Measurements from ENCODE around the gene CUZD1.
"Not testable (repeated sequence)": the region's sequence is repeated elsewhere in the genome, so short reads cannot be mapped to it uniquely, and the experiment has no call there.

CUZD1 gene

GRCh38 chr10:122877264-122877663, 31.6 kb upstream of the CUZD1 start:
- no peaks in the 10 kb centered on the region for H4K20me1 ChIP-seq (ENCODE audit: insufficient read depth, low read length)
- H3F3A ChIP-seq (ENCODE audit: insufficient read depth, low read length): no peaks in the 10 kb centered on the region
- H3K9me3 ChIP-seq (ENCODE audit: low read length): no peaks in the 10 kb centered on the region
- H3K36me3 ChIP-seq (ENCODE audit: insufficient read depth, low read length): peaks cover 26% of the 10 kb centered on the region
- TF ChIP-seq, protein P1, sequence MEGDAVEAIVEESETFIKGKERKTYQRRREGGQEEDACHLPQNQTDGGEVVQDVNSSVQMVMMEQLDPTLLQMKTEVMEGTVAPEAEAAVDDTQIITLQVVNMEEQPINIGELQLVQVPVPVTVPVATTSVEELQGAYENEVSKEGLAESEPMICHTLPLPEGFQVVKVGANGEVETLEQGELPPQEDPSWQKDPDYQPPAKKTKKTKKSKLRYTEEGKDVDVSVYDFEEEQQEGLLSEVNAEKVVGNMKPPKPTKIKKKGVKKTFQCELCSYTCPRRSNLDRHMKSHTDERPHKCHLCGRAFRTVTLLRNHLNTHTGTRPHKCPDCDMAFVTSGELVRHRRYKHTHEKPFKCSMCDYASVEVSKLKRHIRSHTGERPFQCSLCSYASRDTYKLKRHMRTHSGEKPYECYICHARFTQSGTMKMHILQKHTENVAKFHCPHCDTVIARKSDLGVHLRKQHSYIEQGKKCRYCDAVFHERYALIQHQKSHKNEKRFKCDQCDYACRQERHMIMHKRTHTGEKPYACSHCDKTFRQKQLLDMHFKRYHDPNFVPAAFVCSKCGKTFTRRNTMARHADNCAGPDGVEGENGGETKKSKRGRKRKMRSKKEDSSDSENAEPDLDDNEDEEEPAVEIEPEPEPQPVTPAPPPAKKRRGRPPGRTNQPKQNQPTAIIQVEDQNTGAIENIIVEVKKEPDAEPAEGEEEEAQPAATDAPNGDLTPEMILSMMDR (IDR thresholded peaks at IDR 0.05; ENCODE audit: low read length): no peak
- TF ChIP-seq EZH2 (IDR thresholded peaks at IDR 0.05; ENCODE audit: borderline replicate concordance, low read length): no peak
- no peak overlapping the region for H3K27ac ChIP-seq (ENCODE audit: low read depth, low read length, poor library complexity, severe bottlenecking)
- H3K9ac ChIP-seq (ENCODE audit: low read length): no peak overlapping the region
- no peak overlapping the region for H2AFZ ChIP-seq (ENCODE audit: low read length)
- 0 out of 2 replicates have a peak overlapping the region, but pooled peaks have one; percentile 77 for H3K4me2 ChIP-seq (ENCODE audit: low read length)
- H3K79me2 ChIP-seq (ENCODE audit: insufficient read depth, low read length): peaks cover 39% of the 10 kb centered on the region
- H3K4me1 ChIP-seq (ENCODE audit: insufficient read depth, low read length, severe bottlenecking): peaks cover 19% of the 10 kb centered on the region
- no peaks in the 10 kb centered on the region for H3K27me3 ChIP-seq (ENCODE audit: insufficient read depth, low read length)
- H3K9me2 ChIP-seq (ENCODE audit: low read depth, low read length): no peaks in the 10 kb centered on the region
- peak overlapping the region; percentile 83 for H3K4me3 ChIP-seq (ENCODE audit: low read depth, low read length, poor library complexity, severe bottlenecking)

DNA sequence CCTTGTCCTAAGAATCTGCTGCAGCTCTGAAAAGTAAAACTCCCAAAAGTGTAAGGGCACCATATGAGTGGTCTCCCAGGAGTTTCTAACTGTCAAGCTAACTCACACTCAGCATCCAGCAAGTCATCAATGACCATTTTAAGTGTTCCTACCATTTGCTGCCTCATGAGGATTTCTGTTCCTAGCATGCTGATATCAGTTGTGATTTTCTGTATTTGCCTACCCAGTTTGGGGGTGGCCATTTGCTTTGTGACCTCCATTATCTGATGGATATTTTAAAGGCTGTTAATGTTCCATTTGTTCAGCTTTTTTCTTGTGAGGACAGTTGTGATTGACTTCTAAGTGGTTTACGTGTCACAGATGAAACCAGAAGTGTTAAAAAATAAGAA, 30.8 kb upstream of the CUZD1 start:
- Histone ChIP-seq H3K27ac (ENCODE audit: low read depth, low read length, poor library complexity, severe bottlenecking) (no peak overlapping the region), H2AFZ (ENCODE audit: low read length) (no peak overlapping the region), H3K4me1 (ENCODE audit: insufficient read depth, low read length, severe bottlenecking) (peaks cover 19% of the 10 kb centered on the region), H3F3A (ENCODE audit: insufficient read depth, low read length) (no peaks in the 10 kb centered on the region), H4K20me1 (ENCODE audit: insufficient read depth, low read length) (no peaks in the 10 kb centered on the region), H3K27me3 (ENCODE audit: insufficient read depth, low read length) (no peaks in the 10 kb centered on the region), H3K4me3 (ENCODE audit: low read depth, low read length, poor library complexity, severe bottlenecking) (no peak overlapping the region), H3K9me3 (ENCODE audit: low read length) (no peaks in the 10 kb centered on the region), H3K36me3 (ENCODE audit: insufficient read depth, low read length) (peaks cover 26% of the 10 kb centered on the region), H3K79me2 (ENCODE audit: insufficient read depth, low read length) (peaks cover 39% of the 10 kb centered on the region), H3K9ac (ENCODE audit: low read length) (no peak overlapping the region), H3K4me2 (ENCODE audit: low read length) (no peak overlapping the region), H3K9me2 (ENCODE audit: low read depth, low read length) (no peaks in the 10 kb centered on the region)
- TF ChIP-seq, protein P1 (IDR thresholded peaks at IDR 0.05; ENCODE audit: low read length): no peak
- no peak for TF ChIP-seq EZH2 (IDR thresholded peaks at IDR 0.05; ENCODE audit: borderline replicate concordance, low read length)

DNA sequence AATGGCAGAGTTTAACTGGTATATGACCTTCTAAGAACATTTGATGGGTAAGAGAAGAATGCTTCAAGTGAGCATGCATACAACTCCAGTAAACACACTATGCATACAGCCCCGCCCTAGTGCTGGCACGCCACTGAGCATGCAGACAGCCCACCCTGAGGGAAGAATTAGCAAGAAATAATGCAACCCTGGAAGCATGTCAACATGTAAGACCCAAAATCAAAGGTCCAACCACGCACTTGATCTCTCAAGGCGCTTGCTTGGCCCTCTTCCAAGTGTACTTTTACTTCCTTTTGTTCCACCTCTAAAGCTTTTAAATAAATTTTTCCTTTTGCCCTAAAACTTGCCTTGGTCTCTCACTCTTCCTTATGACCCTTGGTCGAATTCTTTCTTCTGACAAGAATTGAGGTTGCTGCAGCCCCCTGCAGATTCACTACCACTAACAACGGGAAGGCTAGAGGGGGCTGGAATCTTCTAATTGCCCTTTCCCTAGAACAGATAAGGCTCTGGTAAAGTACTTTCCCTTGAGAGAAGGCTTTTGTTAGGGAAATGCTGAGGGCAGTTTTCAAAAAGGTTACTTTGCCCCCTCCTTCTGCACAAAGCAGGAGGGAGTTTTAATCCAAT, 30.3 kb upstream of the CUZD1 start:
- H3K36me3 ChIP-seq (ENCODE audit: insufficient read depth, low read length): peaks cover 26% of the 10 kb centered on the region
- peaks cover 19% of the 10 kb centered on the region for H3K4me1 ChIP-seq (ENCODE audit: insufficient read depth, low read length, severe bottlenecking)
- no peak overlapping the region for H3K4me3 ChIP-seq (ENCODE audit: low read depth, low read length, poor library complexity, severe bottlenecking)
- H3K4me2 ChIP-seq (ENCODE audit: low read length): no peak overlapping the region
- no peak overlapping the region for H3K27ac ChIP-seq (ENCODE audit: low read depth, low read length, poor library complexity, severe bottlenecking)
- H4K20me1 ChIP-seq (ENCODE audit: insufficient read depth, low read length): no peaks in the 10 kb centered on the region
- H3K79me2 ChIP-seq (ENCODE audit: insufficient read depth, low read length): peaks cover 39% of the 10 kb centered on the region
- H3F3A ChIP-seq (ENCODE audit: insufficient read depth, low read length): no peaks in the 10 kb centered on the region
- H3K9ac ChIP-seq (ENCODE audit: low read length): no peak overlapping the region
- H2AFZ ChIP-seq (ENCODE audit: low read length): no peak overlapping the region
- H3K9me2 ChIP-seq (ENCODE audit: low read depth, low read length): no peaks in the 10 kb centered on the region
- H3K27me3 ChIP-seq (ENCODE audit: insufficient read depth, low read length): no peaks in the 10 kb centered on the region
- no peaks in the 10 kb centered on the region for H3K9me3 ChIP-seq (ENCODE audit: low read length)
- no peak for TF ChIP-seq EZH2 (IDR thresholded peaks at IDR 0.05; ENCODE audit: borderline replicate concordance, low read length)
- TF ChIP-seq, protein P1 (IDR thresholded peaks at IDR 0.05; ENCODE audit: low read length): no peak

DNA sequence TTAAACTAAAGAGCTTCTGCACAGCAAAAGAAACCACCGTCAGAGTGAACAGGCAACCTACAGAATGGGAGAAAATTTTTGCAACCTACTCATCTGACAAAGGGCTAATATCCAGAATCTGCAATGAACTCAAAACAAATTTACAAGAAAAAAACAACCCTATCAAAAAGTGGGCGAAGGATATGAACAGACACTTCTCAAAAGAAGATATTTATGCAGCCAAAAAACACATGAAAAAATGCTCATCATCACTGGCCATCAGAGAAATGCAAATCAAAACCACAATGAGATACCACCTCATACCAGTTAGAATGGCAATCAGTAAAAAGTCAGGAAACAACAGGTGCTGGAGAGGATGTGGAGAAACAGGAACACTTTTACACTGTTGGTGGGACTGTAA, 26.3 kb upstream of the CUZD1 start:
- not testable (repeated sequence) for H3F3A ChIP-seq (ENCODE audit: insufficient read depth, low read length); H3K4me3 ChIP-seq (ENCODE audit: low read depth, low read length, poor library complexity, severe bottlenecking); H3K9me2 ChIP-seq (ENCODE audit: low read depth, low read length); H4K20me1 ChIP-seq (ENCODE audit: insufficient read depth, low read length); H2AFZ ChIP-seq (ENCODE audit: low read length); H3K4me1 ChIP-seq (ENCODE audit: insufficient read depth, low read length, severe bottlenecking); H3K9ac ChIP-seq (ENCODE audit: low read length); H3K27me3 ChIP-seq (ENCODE audit: insufficient read depth, low read length); H3K4me2 ChIP-seq (ENCODE audit: low read length); H3K27ac ChIP-seq (ENCODE audit: low read depth, low read length, poor library complexity, severe bottlenecking); H3K9me3 ChIP-seq (ENCODE audit: low read length)
- peaks cover 17% of the 10 kb centered on the region for H3K36me3 ChIP-seq (ENCODE audit: insufficient read depth, low read length)
- H3K79me2 ChIP-seq (ENCODE audit: insufficient read depth, low read length): peaks cover 21% of the 10 kb centered on the region

DNA sequence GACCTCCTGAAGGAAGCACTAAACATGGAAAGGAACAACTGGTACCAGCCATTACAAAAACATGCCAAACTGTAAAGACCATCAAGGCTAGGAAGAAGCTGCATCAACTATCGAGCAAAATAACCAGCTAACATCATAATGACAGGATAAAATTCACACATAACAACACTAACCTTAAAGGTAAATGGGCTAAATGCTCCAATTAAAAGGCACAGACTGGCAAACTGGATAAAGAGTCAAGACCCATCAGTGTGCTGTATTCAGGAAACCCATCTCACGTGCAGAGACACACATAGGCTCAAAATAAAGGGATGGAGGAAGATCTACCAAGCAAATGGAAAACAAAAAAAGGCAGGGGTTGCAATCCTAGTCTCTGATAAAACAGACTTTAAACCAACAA, 23.1 kb upstream of the CUZD1 start:
- not testable (repeated sequence) for H3K9me3 ChIP-seq (ENCODE audit: low read length); H3K9ac ChIP-seq (ENCODE audit: low read length); H3K4me1 ChIP-seq (ENCODE audit: insufficient read depth, low read length, severe bottlenecking); H3F3A ChIP-seq (ENCODE audit: insufficient read depth, low read length); H3K27ac ChIP-seq (ENCODE audit: low read depth, low read length, poor library complexity, severe bottlenecking); H3K4me3 ChIP-seq (ENCODE audit: low read depth, low read length, poor library complexity, severe bottlenecking); H4K20me1 ChIP-seq (ENCODE audit: insufficient read depth, low read length); H3K4me2 ChIP-seq (ENCODE audit: low read length); H3K27me3 ChIP-seq (ENCODE audit: insufficient read depth, low read length); H3K9me2 ChIP-seq (ENCODE audit: low read depth, low read length); H2AFZ ChIP-seq (ENCODE audit: low read length); H3K36me3 ChIP-seq (ENCODE audit: insufficient read depth, low read length)
- peaks cover 13% of the 10 kb centered on the region; the same call in 1 of the 2 replicates for H3K79me2 ChIP-seq (ENCODE audit: insufficient read depth, low read length)
